ENCODE measurements around the gene SLAMF9. TPM values are rescaled to one million over a fixed set of nuclear protein-coding genes. Genes with fewer than 3 reads are reported as not detected.

Gene SLAMF9
- total RNA-seq, 1 experiment from 2014 or later = not detected

DNA sequence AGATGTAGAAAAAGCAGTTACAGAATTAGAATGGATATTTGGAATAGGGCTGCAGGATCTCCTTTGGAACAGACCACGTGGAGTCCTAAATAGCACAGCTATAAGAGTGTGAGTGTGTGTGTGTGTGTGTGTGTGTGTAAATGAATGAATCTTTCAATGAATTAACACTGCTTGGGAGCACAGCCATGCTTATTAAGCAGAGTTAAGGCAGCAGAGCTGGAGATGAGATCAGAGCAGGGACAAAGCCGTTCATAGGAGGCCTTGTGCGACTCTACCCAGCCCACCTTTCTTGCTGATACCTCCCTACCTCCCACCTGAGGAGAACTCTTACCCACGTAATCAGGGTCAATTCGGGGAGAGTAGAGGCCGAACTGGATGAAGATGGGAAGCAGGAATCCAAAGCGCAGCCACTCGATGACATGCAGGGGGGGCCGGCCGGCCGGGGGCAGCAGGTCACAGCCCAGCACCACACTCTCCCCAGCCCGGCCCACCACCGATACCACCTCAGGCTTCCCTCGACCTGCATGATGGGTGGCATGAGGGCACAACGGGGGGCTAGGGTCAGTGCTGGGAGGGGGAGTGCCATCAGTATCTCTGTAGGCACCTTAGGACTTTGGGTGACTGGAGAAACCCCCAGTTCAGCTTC lies 11.3 kb downstream of the SLAMF9 start (continued):
- TF ChIP-seq, protein P1, sequence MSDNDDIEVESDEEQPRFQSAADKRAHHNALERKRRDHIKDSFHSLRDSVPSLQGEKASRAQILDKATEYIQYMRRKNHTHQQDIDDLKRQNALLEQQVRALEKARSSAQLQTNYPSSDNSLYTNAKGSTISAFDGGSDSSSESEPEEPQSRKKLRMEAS (IDR thresholded peaks at IDR 0.05) = no peak
- TF ChIP-seq CTCF (IDR thresholded peaks at IDR 0.05 in 2 of 3, conservative IDR thresholded peaks at IDR 0.05 in 1 of 3; ENCODE audit: borderline replicate concordance in 1 of 3, insufficient read depth in 1 of 3, low read depth in 2 of 3, low read length in 2 of 3) = no peak

DNA sequence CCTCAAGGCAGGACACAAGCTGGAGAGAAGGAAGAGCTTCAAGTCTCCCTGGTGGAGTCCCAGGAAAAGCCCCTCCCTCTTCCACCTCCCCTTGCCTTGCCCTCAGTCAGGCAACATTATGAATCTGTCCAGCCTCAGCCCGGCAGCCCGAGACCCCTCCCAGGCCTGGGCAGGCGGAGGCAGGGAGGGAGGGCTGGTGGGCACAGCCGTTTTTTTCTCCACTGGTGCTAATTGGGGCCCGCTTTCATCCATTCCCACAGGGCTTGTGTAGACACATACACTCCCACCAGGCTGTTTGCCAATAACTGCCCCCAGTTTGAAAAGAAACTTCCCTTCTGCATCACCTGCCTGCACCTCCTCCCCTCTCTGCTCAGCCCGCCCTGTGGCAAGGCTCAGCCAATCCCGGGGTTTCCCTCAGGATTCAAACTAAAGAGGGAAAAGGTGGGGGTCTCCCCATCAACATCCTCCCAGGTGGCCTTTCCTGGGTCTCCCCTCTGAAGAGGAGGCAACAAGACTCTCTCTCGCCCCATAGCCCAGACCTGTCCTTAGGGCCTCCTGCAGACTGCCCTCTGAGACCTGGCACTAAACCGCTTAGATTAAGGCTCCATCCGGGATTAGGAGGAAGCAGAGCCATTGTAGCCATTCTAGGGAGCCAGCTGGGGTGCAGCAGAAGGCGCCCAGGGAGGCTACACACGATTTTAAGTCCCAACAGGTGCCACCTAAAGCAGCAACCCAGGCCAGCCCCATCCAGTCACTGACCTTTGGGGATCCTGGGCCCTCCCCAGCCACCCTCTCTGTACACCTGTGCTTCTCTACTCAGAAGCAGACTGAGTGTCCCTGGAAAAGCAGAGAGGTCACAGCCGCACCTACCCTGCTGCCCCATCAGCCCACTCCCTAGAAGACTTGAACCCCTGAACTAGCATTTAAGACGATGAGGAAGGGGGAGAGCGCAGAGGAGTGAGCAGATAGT lies 12.2 kb downstream of the SLAMF9 start:
- ChIA-PET RAD21 (ENCODE audit: low non-redundant PET in 1 of 2, low total read pairs in 2 of 2, uncharacterized antibody in 2 of 2, unreplicated experiment in 2 of 2) (no interaction called here), CTCF (interaction anchor here (10.1 kb wide), 1 partner anchor 64 kb away, joined by 170 read pairs; no protein-coding TSS in a partner anchor), POLR2A (no interaction called here)
- TF ChIP-seq EZH2phosphoT487 (IDR thresholded peaks at IDR 0.05; ENCODE audit: borderline replicate concordance) (no peak), SP1 (IDR thresholded peaks at IDR 0.05; ENCODE audit: low read depth) (no peak), YY1 (IDR thresholded peaks at IDR 0.05; ENCODE audit: extremely low read depth, insufficient replicate concordance, low read depth, low read length) (no peak), REST (IDR thresholded peaks at IDR 0.05; ENCODE audit: low read depth) (no peak), SIN3A (IDR thresholded peaks at IDR 0.05; ENCODE audit: low read depth) (no peak), CEBPB (IDR thresholded peaks at IDR 0.05; ENCODE audit: low read depth) (no peak), CBX3 (IDR thresholded peaks at IDR 0.05; ENCODE audit: low read depth) (no peak), ZFX (IDR thresholded peaks at IDR 0.05) (no peak)
- Histone ChIP-seq H3K27ac (ENCODE audit: low read depth, low read length) (no peak overlapping the region), H4K20me1 (ENCODE audit: insufficient read depth) (no peaks in the 10 kb centered on the region), H3K4me2 (ENCODE audit: low read length) (no peak overlapping the region), H3K4me1 (ENCODE audit: control insufficient read depth in 1 of 2, insufficient read depth in 2 of 2, low read length in 2 of 2) (peaks cover 14 to 32% of the 10 kb centered on the region in 2 experiments), H3K36me3 (ENCODE audit: control insufficient read depth in 1 of 2, insufficient read depth in 2 of 2, low read length in 2 of 2) (no peaks in the 10 kb centered on the region), H3K9me3 (ENCODE audit: control insufficient read depth in 1 of 2, insufficient read depth in 1 of 2, low read depth in 1 of 2, low read length in 2 of 2) (no peaks in the 10 kb centered on the region), H3K27me3 (ENCODE audit: insufficient read depth, low read length) (no peaks in the 10 kb centered on the region), H3K4me3 (replicated peaks in 1 of 2; ENCODE audit: low read depth in 1 of 2, low read length in 2 of 2) (no peak overlapping the region), H3K9me2 (ENCODE audit: insufficient read depth) (no peaks in the 10 kb centered on the region), H2AFZ (ENCODE audit: low read depth, low read length, poor library complexity, severe bottlenecking) (no peak overlapping the region), H3K9ac (ENCODE audit: low read length) (no peak overlapping the region), H3K79me2 (ENCODE audit: insufficient read depth, low read length) (no peaks in the 10 kb centered on the region)
- no peak for DNase-seq (ENCODE audit: low read depth, low spot score)
- no peak for ATAC-seq
- intact Hi-C loops (cut with micrococcal nuclease) = no loop called here
- BruUV-seq (replicated peaks) = no TSS peak
